Trophoblast cell (in vitro differentiated cells and primary cell): ENCODE results near the gene GOLGA8B.
A peak's percentile ranks its signal among the peaks of the same experiment; 100 is the strongest.
"Not testable (repeated sequence)": the region's sequence is repeated elsewhere in the genome, so short reads cannot be mapped to it uniquely, and the experiment has no call there.

Source experiments
- DNase-seq, 2 donors: peaks; one replicate each; pipeline ENCODE4 v3.0.0-alpha.2; 2016
- H2AFZ ChIP-seq: 2 replicates; pipeline ENCODE4 v1.6.1; 2013; ENCODE audit warnings: low read length, moderate library complexity, mild to moderate bottlenecking; ENCODE audit not compliant: insufficient read depth, poor library complexity
- H2AK5ac ChIP-seq: 2 replicates; pipeline ENCODE4 v1.6.1; 2013; ENCODE audit warnings: mild to moderate bottlenecking, low read length
- H2BK120ac ChIP-seq: 2 replicates; pipeline ENCODE4 v1.6.1; 2013; ENCODE audit warnings: low read length, mild to moderate bottlenecking, moderate library complexity; ENCODE audit not compliant: insufficient read depth, poor library complexity
- H2BK12ac ChIP-seq: 2 replicates; pipeline ENCODE4 v1.6.1; 2013; ENCODE audit warnings: mild to moderate bottlenecking, low read length, moderate library complexity
- H2BK5ac ChIP-seq: 2 replicates; pipeline ENCODE4 v1.6.1; 2013; ENCODE audit warnings: low read length, low read depth, moderate library complexity, mild to moderate bottlenecking; ENCODE audit not compliant: poor library complexity
- H3K14ac ChIP-seq: 2 replicates; pipeline ENCODE4 v1.6.1; 2013; ENCODE audit warnings: mild to moderate bottlenecking, low read length
- H3K18ac ChIP-seq: 2 replicates; pipeline ENCODE4 v1.6.1; 2013; ENCODE audit warnings: mild to moderate bottlenecking, low read length
- H3K23ac ChIP-seq: 2 replicates; pipeline ENCODE4 v1.6.1; 2013; ENCODE audit warnings: low read length
- H3K27ac ChIP-seq: 2 replicates; pipeline ENCODE4 v1.5.1; 2013; ENCODE audit warnings: low read depth, mild to moderate bottlenecking, inconsistent platforms, low read length, moderate library complexity
- H3K27me3 ChIP-seq: 2 replicates; pipeline ENCODE4 v1.6.1; 2013; ENCODE audit warnings: inconsistent platforms, mild to moderate bottlenecking, low read length, moderate library complexity; ENCODE audit not compliant: insufficient read depth
- H3K36me3 ChIP-seq, 2 experiments: 1 replicate in 1 of 2; 2 replicates in 1 of 2; pipeline ENCODE4 v1.6.1; 2013; ENCODE audit warnings: low read length in 2 of 2, mild to moderate bottlenecking in 2 of 2, moderate library complexity in 1 of 2; ENCODE audit not compliant: insufficient read depth in 2 of 2, control insufficient read depth in 1 of 2
- H3K4ac ChIP-seq: 2 replicates; pipeline ENCODE4 v1.6.1; 2013; ENCODE audit warnings: low read depth, mild to moderate bottlenecking, low read length, moderate library complexity
- H3K4me1 ChIP-seq, 2 experiments: 1 replicate in 1 of 2; 2 replicates in 1 of 2; pipeline ENCODE4 v1.6.1; 2013; ENCODE audit warnings: low read length in 2 of 2, mild to moderate bottlenecking in 2 of 2, moderate library complexity in 1 of 2; ENCODE audit not compliant: insufficient read depth in 2 of 2, control insufficient read depth in 1 of 2
- H3K4me2 ChIP-seq: 2 replicates; pipeline ENCODE4 v1.6.1; 2013; ENCODE audit warnings: inconsistent platforms, mild to moderate bottlenecking, low read length, moderate library complexity
- H3K4me3 ChIP-seq: 2 replicates; pipeline ENCODE4 v1.5.1; 2013; ENCODE audit warnings: mild to moderate bottlenecking, low read depth, low read length, inconsistent platforms
- H3K79me1 ChIP-seq: one replicate; pipeline ENCODE4 v1.6.1; 2013; ENCODE audit warnings: low read length
- H3K79me2 ChIP-seq: 2 replicates; pipeline ENCODE4 v1.6.1; 2013; ENCODE audit warnings: low read length, mild to moderate bottlenecking; ENCODE audit not compliant: control insufficient read depth, insufficient read depth, poor library complexity
- H3K9ac ChIP-seq: 2 replicates; pipeline ENCODE4 v1.6.1; 2013; ENCODE audit warnings: mild to moderate bottlenecking, low read length
- H3K9me3 ChIP-seq: 2 replicates; pipeline ENCODE4 v1.6.1; 2013; ENCODE audit warnings: low read depth, mild to moderate bottlenecking, control low read depth, inconsistent platforms, low read length; ENCODE audit not compliant: insufficient read depth
- H4K12ac ChIP-seq: 2 replicates; pipeline ENCODE4 v1.6.1; 2013; ENCODE audit warnings: low read depth, mild to moderate bottlenecking, low read length, moderate library complexity
- H4K8ac ChIP-seq: 2 replicates; pipeline ENCODE4 v1.6.1; 2013; ENCODE audit warnings: low read depth, mild to moderate bottlenecking, low read length, moderate library complexity
- H4K91ac ChIP-seq: one replicate; pipeline ENCODE4 v1.6.1; 2013; ENCODE audit warnings: low read depth, mild to moderate bottlenecking, low read length, moderate library complexity
- WGBS: extraction: QIAGEN DNeasy Blood & Tissue Kit; methylation state at CpG from one replicate; pipeline ENCODE4 v1.1.7; 2013; ENCODE audit warnings: missing lambda C conversion rate; ENCODE audit not compliant: insufficient read length, insufficient coverage; ENCODE audit errors: extremely low coverage; 5-methylcytosine and 5-hydroxymethylcytosine counted together

GOLGA8B gene

DNA sequence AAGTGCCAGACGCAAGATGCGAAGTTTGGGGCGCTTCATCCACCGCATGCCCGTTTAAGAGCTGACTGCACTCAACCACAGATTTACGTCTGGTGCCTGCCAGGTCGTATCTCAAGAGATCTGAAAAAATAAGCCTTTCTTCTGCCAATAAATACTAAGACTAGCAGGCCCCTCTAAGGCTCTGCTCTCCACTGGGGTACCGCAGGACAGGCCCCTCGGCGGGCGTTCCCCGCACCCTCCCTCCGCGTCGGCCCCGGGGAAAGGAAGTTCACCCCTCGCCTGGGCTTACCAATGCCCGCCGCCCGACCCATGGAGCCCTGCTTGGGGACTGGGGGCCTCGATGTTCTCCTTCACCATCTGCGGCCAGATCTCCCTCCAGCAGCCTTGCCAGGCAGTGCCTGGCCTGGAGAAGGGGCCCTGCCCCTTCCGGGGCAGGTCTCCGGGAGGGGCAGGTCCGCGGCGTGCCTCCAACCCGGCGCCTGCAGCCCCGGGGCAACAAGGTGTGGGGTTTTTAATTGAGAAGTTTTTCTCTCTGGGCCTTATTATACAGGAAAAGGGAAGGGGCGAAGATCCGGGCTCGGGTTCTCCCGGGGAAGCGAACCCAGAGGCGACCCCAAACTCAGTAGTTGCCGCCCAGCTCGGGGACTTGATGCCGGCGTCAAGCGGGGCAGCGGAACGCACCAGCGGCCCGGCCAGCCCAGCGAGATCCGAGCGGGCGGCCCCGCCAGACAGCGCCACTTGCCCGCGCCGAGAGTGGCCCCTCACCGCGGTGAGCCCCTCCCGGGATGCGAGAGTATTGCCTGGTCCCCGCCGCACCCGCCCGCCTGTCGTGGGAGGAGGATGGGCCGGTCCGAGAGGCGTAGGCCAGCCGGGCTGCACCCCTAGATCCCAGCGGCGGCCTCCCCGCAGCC is 735 bp downstream of the GOLGA8B start:
- H3K27me3 ChIP-seq, result peaks cover 7% of the 10 kb centered on the region
- peak overlapping the region; percentile 55 for H3K14ac ChIP-seq
- peak overlapping the region; percentile 43 for H3K9ac ChIP-seq
- peaks cover 7% of the 10 kb centered on the region for H3K79me2 ChIP-seq
- H3K18ac ChIP-seq, result peak overlapping the region; percentile 58
- H2AFZ ChIP-seq, result peak overlapping the region; percentile 96
- WGBS, result no CpG with 5 or more reads among the region's 70 CpGs
- peak overlapping the region; percentile 28 for H2BK120ac ChIP-seq
- no peak overlapping the region for H2BK12ac ChIP-seq
- peak overlapping the region; percentile 74 for H4K12ac ChIP-seq
- no peaks in the 10 kb centered on the region for H3K36me3 ChIP-seq
- peak overlapping the region; percentile 63 for H4K8ac ChIP-seq
- H3K23ac ChIP-seq, result no peak overlapping the region
- no peak overlapping the region for H3K27ac ChIP-seq
- no peak overlapping the region for H2AK5ac ChIP-seq
- no peak overlapping the region for H2BK5ac ChIP-seq
- H4K91ac ChIP-seq, result peak overlapping the region; percentile 55
- peak overlapping the region; percentile 97 for H3K4me2 ChIP-seq
- peaks cover 3% of the 10 kb centered on the region for H3K79me1 ChIP-seq
- H3K4ac ChIP-seq, result no peak overlapping the region
- DNase-seq, result peak; percentile 18 to 55
- peaks cover 2 to 8% of the 10 kb centered on the region in 2 experiments for H3K4me1 ChIP-seq
- peak overlapping the region; percentile 92 for H3K4me3 ChIP-seq
- peaks cover 4% of the 10 kb centered on the region for H3K9me3 ChIP-seq

DNA sequence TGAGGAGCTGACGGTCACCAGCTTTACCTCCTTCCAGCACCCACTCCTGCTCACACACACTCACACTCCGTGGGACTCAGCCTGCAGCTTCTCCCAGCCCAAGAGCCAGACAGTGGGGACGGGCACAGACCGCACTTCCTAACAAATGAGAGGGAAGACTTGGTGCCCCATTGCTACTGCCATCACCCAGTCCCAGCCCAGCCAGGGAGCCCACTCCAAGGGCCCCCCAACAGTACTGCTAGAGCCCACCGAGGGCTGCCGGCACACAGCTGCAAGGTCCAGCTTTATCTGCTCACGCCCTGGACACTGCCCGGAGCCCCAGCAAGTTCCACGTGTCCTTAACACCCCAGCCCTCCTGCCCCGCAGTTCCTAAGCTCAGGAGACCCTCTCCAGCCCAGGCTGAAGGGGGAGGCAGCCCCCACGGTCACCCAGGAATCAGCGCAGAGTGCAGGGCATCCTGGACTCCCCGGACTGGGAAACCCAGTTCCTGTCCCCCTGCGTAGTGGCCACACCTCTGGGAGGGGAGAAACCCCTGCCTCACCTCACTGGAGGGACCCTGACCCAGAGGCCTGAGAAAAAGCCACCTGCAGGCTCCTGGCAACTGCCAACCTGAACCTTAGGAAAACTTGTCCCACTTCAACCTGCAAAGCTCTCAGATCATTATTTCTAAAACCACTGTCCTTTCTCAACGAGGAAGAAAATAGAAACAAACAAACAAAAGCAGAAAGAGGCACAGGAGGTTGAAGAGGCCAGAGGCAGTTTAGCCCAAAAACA is 1.6 kb downstream of the GOLGA8B start:
- H3K4me2 ChIP-seq, result peak overlapping the region; percentile 97
- H3K23ac ChIP-seq, H3K79me1 ChIP-seq, H3K27ac ChIP-seq, H3K18ac ChIP-seq, H4K12ac ChIP-seq, H3K36me3 ChIP-seq, H2BK12ac ChIP-seq, H4K91ac ChIP-seq, H3K4ac ChIP-seq, H2BK120ac ChIP-seq, H3K4me1 ChIP-seq, H4K8ac ChIP-seq, DNase-seq, H3K9ac ChIP-seq, H3K14ac ChIP-seq, H2AFZ ChIP-seq, H3K9me3 ChIP-seq, H3K27me3 ChIP-seq, H3K4me3 ChIP-seq, H3K79me2 ChIP-seq, H2BK5ac ChIP-seq, H2AK5ac ChIP-seq: not testable (repeated sequence)
- whole genome bisulfite sequencing, result no CpG with 5 or more reads among the region's 15 CpGs

DNA sequence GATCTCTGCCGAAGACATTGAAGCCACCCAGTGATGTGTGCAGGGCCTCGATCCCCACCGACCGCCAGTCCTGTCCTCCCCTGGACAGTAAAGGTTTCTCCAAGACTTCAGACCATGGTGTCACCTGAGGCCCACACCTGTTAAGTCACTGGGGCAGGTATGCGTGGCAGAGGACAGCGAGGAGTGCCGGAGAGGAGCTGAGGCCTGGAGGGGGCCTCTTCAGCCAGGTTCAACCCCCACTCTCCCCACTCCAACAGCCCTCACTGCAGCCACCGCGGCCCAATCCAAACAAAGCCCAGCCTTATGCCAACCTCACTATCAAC is 2.4 kb downstream of the GOLGA8B start:
- H2BK5ac ChIP-seq, result no peak overlapping the region
- H3K79me1 ChIP-seq, result peaks cover 3% of the 10 kb centered on the region
- peaks cover 2 to 8% of the 10 kb centered on the region in 2 experiments for H3K4me1 ChIP-seq
- peaks cover 7% of the 10 kb centered on the region for H3K27me3 ChIP-seq
- H3K4me3 ChIP-seq, result no peak overlapping the region
- peaks cover 7% of the 10 kb centered on the region for H3K79me2 ChIP-seq
- no peak overlapping the region for H2BK12ac ChIP-seq
- no peak overlapping the region for H3K4me2 ChIP-seq
- H3K4ac ChIP-seq, result no peak overlapping the region
- H3K23ac ChIP-seq, result no peak overlapping the region
- H4K91ac ChIP-seq, result no peak overlapping the region
- H2AFZ ChIP-seq, result no peak overlapping the region
- no peak overlapping the region for H4K8ac ChIP-seq
- peaks cover 4% of the 10 kb centered on the region for H3K9me3 ChIP-seq
- H3K9ac ChIP-seq, result no peak overlapping the region
- no CpG with 5 or more reads among the region's 9 CpGs for WGBS
- H3K18ac ChIP-seq, result no peak overlapping the region
- no peak overlapping the region for H4K12ac ChIP-seq
- no peak overlapping the region for H3K14ac ChIP-seq
- H3K36me3 ChIP-seq, result no peaks in the 10 kb centered on the region
- H2AK5ac ChIP-seq, result no peak overlapping the region
- DNase-seq, result no peak
- no peak overlapping the region for H3K27ac ChIP-seq
- no peak overlapping the region for H2BK120ac ChIP-seq

DNA sequence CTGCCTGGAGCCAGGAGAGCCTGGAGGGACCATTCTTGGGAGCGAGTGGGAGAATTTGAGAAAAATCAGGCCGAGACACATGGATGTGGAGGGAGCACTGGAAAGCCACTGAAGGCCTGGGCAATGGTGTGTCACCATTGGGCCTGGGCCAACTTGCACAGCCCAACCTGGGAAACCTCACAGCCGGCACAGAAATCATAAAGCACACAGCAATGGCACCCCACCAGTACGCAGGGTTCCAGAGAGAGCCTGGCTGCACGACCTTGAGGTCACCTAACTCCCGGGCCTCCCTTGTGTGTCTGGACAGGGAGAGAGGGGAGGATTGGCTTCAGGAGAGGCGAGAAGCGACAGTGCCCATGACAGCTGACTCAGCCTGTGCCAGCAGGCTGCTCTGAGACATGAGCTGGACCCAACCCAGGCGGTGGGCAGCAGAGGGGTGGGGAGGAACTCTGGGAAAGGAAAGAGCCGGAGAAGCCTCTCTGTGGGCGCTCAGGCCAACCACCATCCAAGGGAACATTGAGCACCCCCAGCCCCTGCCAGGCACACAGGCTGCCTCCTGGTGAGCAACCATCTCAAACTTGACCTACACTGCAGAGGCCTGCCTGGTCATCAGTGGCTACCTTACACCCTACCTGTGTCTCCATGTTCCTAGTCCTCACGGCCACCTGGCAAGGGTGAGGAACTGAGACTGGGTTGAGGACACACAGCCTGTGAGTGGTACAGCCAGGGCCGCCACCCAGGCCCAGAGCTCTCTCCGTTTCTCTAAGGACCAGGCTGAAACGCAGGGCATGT is 3.0 kb downstream of the GOLGA8B start:
- H3K4ac ChIP-seq, H3K79me2 ChIP-seq, H3K4me3 ChIP-seq, H4K12ac ChIP-seq, H3K14ac ChIP-seq, H3K23ac ChIP-seq, H3K18ac ChIP-seq, H2BK120ac ChIP-seq, H3K4me2 ChIP-seq, H4K8ac ChIP-seq, H2AFZ ChIP-seq, H3K9me3 ChIP-seq, H2BK5ac ChIP-seq, H2AK5ac ChIP-seq, H3K36me3 ChIP-seq, H4K91ac ChIP-seq, H3K9ac ChIP-seq, H3K27me3 ChIP-seq, DNase-seq, H3K79me1 ChIP-seq, H2BK12ac ChIP-seq, H3K27ac ChIP-seq, H3K4me1 ChIP-seq: not testable (repeated sequence)
- no CpG with 5 or more reads among the region's 15 CpGs for WGBS
